GM21381 (cell line): ENCODE data around the gene LRRN1.
"Not testable (repeated sequence)": the region's sequence is repeated elsewhere in the genome, so short reads cannot be mapped to it uniquely, and the experiment has no call there.

Experiments used
- ATAC-seq: cut with Tn5 transposase; IDR thresholded peaks from one replicate; pipeline ENCODE4 v1.9.1; 2021; ENCODE audit warnings: mild to moderate bottlenecking, moderate library complexity; ENCODE audit not compliant: unreplicated experiment

The LRRN1 gene

DNA sequence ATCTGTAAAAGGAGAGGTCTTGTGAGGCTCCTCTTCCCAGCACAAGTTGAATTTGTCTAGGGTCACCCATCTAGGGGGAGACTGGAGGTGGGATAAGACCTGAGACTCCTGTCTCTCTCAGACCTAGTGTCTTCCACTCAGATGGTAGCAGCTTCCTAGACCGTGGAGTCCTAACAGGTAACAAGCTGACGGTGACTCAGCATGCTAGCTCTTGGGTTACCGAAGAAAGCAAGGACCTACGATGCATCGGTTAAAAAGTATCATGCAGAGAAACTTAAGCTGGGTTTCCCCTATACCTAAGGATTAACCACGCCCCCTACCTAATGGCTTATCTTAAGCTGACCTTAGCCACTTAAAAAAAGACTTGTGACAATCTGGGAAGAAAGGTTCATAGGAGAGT, 7.6 kb downstream of the LRRN1 start:
- no peak for ATAC-seq

DNA sequence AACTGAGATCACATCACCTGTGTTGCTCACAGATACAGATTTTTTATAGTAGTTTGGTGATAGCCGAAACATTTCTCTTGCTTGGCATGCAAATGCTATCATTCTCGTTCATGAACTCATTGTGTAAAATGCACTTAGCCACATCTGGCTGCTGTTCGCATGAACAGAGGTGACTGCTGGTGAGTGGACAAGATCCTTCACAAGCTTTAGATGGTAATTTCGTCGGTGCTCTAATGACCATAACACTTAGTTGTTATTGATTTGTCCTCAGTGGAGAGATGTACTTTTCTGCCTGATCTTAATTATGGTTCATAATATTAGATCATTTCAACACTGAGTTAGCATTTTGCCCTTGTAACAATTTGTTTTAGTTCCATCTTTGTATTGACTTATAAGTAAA, 13.8 kb downstream of the LRRN1 start:
- ATAC-seq, result no peak

DNA sequence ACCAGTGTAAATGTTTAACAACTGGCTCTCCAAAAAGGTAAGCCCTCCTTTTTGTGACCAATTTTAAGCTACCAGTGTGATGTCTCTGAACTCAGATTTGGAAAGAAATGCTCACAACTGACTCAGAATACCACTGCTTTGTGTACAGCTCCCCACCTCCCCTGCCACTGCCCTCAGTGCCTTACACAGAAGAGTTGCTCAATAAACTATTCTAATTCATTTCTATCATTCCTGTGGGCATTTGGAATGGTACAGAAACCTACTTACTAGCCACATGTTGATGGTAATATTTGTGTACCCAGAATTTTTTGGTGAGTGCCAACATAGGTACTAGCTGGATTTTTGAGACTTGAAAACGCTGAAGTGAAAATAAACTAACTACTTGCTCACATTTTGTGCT, 16.0 kb downstream of the LRRN1 start:
- ATAC-seq, result no peak

DNA sequence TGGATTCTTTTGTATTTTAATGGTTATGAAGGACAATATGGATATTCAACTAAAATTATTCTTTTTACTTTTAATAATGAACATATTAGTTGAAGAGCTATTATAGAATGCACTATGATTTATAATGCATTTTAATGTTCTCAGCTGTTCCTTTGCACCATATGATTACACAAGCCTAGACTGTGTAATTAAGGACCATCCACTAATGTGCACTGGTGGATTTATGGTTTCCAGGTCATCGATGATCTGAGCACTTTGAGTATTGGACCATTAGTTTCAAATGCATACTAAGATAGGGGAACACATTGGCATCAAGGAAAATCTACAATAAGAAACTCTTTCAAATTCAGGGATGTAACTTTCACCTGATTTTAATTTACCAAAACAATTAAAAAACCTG, 16.8 kb downstream of the LRRN1 start:
- no peak for ATAC-seq

DNA sequence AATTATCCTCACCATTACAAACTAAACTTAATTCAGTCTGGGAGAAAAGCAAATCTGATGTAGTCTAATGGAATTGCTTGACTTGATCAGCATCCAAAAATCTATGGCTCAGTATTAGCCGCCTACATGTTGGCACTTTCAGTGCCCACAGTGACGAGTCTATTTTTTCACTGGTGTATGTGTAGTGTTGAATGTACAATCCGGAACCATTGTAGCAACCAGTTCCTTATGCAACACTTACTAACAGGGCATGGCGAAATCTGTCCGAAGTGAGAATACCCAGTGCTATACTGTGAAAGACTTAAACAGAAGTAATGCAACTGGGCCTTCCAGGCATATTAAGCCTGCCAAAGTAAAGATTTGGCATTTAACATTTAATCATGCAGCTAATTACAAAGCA, 18.6 kb downstream of the LRRN1 start:
- ATAC-seq, result no peak

DNA sequence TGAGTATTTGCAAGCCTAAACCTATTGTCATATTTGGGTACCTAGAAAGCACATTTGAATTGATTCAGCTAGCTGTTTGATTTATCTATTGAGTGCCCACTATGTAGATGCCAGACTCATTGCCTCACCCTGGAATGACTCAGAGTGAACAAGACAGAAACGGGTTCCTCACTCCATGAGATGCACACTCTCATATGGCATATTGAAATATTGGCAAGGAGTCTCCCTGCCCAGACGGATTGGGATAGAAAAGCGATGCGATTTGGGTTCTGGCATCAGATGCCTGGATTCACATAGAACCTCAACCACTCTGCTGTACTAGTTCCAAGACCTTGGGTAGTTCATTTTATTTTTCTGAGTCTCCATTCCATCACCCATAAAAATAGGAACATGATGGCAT, 22.5 kb downstream of the LRRN1 start:
- no peak for ATAC-seq

DNA sequence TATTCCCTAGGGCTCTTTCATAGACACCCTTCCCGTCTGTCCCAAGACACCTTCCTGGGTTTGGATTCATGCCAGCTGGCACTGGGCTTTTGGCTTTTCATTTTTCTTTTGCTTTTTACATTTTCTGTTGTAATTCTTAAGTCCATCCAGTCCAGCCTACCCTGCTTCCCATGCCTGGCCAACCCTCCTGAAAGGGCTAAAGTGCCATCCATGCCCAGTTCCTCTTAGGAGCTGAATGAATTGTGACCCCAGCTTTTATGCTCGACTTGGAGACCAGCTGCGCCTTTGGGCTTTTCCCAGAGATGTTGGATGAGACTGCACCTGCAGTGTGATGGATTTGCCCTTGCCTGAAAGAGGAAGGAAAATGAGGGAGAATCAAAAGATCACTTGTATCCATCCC, 25.8 kb downstream of the LRRN1 start:
- no peak for ATAC-seq

DNA sequence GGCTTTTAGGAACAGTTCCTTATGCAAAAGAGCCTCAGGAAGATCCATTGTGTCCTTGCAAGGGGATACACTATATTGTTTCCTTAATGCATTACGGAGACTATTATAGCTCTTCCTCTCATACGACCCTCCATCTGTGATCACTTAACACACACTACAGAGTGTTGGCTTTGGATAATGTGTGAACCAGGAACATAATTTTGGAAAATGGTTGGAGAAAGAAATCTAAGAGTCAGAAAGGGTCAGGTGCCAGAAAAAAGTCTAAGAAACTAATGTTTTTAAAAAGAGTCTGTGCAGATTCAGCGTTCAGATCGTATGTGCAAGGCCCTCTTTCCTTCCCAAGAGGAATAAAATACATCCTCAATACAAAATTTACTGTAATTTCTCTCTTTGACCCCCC, 27.3 kb downstream of the LRRN1 start:
- no peak for ATAC-seq

DNA sequence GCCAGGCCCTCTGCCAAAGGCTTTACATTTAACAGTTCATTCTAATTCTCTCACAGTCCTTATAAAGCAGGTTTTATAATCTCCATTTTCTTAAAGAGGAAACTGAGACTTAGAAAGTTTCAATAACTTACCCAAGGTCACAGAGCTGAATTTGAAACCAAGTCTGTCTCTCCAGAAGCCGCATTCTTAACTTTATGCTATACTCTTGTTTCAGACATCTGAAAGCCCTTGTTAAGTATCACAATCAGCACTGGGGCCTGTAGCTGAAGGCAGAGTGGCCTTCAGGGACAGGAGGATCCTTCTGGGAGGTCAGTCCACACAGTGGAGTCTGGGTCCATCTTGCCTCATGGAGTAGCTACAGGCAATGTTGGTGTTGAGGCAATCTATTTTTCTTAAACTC, 27.9 kb downstream of the LRRN1 start:
- no peak for ATAC-seq

DNA sequence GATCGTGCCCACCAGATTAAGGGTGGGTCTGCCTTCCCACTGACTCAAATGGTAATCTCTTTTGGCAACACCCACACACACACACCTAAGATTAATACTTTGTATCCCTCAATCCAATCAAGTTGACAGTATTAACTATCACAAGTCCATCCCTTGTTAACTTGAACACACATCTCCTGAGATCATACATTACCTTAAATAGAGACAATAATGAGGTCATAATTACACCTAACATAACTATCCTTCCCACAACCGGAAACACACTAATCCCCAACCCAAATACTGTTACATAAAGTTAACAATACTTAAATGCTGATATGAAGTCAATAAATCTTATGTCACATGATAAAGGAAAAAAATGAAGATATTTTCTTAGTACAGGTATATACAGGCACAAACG, 29.2 kb downstream of the LRRN1 start:
- not testable (repeated sequence) for ATAC-seq

DNA sequence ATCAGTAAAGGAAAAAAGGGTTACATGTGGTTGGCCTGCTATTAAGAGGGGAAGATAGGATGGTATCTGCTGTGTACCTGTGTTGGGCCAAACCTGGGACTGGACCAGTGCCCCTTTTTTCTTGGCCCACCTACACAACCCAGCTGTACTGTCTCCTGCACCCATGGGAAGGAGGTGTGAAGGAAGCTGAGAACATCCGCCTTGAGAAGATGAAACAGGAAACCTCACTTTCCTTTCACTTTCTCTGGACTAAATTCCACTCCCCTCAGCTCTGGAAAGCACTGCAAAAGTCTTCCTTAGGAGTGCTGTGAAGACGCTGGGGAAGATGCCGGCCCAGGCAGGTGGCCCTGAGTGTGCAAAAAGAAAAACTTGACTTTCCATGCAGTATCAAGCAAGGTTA, 37.6 kb downstream of the LRRN1 start:
- peak; percentile 72 for ATAC-seq

DNA sequence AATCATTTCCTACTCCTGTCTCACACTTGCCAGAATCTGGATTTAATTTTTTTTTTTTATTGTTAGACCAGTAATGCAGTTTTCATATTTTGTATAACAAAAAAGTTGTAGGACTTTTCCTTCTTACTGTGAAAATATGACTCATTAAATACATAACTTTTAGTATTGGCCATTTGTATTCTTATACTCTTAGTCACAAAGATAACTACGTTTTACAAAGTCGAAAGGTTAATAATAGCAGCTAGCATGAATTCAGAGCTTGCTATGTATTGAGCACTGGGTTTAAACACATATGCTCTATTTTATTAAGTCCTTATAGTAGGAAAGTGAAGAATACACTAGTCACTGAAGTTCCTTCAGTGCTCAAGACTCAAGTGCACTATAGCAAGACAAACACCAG, 43.1 kb downstream of the LRRN1 start:
- no peak for ATAC-seq

DNA sequence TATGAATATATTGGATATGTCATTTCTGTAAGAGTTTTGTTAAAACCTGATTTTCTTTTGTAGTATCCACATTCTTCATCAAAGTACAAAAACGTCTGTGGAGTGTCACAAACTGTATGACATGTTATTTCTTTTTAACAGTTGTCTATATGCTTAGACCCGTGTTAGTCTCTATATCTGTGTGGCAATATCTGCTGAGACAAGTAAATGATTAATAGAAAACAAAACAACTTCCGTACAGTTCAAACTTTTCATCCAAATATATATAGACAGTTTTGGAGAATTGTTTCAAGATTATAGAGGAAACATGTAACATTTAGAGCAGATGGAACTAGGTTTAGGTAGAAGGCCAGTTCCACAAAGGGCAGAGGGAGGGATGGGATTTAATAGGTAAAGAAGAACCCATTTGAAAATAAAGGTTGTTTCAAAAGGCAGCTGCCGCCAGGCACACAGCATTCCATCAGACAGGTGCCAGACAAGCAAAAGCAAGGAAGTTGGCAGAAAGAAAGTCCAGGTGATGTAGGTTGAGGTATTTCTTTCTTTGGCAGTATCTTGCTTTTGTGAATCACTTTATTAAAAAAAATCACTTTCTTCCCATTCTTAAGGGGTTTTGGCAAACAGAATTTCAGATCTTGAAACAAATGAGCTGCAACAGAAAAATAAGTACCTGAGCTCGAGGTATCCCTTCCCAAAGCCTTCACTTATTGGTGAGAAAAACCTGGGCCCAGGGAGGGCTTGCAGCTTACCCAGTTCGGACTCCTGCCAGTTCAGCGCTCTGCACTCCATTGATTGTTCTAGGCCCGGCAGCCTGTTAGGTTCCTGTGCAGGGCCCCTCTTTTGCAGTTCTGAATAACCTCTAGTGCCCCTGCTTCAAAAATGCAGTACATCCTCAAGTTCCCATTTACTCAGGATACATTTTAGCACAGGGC, 49.0 kb downstream of the LRRN1 start:
- ATAC-seq, result no peak

DNA sequence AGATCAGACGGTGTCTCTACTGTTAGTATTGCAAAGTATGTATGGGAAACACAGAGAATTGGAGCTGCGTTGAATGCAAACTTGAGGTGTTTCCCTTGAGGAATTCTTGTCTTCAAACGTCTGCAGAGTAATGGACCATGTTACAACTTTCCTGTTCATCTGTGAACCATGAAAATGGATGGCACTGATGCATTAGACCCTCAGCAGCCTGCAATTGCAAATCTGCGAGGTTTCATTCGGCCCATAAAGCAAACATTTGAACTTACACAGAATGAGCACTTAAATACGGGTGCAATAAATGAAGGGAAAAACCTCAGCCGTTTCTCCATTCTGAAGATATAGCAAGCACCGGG, 49.7 kb downstream of the LRRN1 start:
- no peak for ATAC-seq

DNA sequence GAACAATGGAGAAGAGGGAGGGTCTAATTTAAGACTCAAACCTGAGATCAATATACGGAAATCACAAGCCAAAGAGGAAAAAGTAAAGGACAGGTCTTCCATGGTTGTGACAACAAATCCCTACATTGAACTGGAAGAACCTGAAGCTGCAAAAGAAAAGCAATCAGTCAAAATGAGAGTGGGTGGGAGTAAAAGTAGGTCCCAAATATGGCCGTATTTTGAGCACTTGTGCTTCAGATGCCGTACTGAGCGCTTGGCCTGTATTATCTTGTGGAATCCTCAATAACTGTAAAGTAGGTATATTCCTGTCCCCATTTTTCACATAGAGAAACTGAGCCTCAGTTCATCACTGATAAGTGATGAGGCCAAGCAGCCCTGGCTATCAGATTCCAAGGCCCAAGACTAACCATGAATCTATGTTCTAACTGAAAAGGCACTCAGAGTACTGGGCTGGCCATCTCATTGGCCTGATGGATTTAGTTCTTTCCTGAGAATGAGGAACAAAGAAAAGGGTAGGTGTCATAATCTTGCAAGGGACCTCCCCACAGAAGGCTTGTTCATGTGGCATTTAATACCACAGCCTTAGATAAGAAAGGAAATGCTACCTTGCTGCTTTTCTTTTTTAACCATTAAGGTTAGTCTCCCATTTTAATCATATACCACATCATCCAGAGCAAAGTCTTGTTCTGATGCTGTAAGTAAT, 52.5 kb downstream of the LRRN1 start:
- ATAC-seq, result peak; percentile 95

DNA sequence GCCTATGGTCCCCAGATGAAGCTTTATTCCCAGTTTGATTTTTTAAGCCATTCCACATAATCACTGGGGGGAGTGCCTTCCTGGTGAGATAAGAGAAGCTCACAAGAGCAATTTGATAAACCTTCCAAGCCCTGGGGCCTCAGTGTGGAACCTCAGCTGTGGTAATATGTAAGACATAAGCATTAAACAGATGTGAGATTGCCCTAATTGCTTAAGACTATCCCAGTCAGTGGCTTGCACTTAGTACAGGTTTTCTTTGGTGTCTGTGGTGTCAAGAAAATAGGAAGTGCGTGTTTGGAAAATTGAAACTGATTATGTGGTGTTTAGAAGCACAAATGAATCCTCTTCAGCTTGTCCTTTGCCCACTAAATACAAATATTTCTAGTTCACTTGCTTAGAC, 54.3 kb downstream of the LRRN1 start:
- ATAC-seq, result no peak

DNA sequence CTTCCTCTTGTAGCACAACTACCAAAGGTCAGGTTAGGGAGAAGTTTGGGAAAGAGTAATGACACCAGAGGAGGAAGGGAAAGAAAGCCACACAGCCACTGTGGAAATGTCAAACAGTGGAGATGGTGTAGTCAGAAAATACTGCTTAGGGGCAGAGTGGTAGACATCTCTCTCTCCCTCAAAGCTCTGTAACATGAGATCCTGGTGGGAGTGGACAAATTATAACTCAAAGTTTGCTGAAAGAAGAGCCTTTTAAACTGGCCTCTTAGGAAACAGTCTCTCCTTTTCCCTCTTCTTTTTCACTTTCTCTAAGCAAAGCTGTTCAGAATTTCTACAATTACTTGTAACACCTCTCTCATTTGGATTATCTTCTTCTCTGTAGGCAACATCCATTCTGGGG, 55.8 kb downstream of the LRRN1 start:
- ATAC-seq, result no peak

DNA sequence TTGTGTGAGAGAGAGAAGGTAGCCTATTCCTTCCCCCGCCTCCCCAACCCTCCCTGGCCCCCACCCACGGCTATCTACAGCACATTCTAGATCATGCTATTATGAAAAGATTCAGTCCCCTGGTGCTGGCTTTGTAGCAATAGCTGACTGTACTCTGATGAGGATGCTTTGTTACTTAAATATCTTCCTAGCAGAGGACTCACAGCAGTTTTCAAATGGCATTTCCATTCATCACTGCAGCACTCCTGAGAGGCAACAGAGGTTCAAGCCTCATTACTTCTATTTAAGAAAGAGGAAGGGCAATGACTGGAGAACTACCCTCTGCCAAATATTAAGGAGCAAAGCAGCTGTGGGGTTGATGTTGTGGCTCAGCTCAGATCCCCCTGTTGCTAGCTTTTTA, 61.0 kb downstream of the LRRN1 start:
- ATAC-seq, result no peak

DNA sequence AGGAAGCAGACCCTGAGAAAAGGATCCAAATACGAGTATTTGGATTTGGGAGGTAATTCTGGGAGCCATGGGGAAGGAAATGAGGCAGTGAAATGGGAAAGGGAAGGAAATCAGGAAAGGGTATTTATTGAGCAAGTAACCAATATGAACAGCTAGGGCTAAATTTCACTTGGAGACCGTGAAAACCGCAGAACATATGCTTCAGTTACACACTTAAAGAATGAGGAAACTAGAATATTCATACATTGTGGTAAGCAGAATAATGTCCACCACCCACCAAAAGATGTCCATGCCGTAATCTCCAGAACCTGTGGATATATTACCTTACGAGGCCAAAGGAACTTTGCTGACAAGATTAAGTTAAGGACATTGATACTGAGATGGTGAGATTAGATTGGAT, 63.3 kb downstream of the LRRN1 start:
- ATAC-seq, result no peak

DNA sequence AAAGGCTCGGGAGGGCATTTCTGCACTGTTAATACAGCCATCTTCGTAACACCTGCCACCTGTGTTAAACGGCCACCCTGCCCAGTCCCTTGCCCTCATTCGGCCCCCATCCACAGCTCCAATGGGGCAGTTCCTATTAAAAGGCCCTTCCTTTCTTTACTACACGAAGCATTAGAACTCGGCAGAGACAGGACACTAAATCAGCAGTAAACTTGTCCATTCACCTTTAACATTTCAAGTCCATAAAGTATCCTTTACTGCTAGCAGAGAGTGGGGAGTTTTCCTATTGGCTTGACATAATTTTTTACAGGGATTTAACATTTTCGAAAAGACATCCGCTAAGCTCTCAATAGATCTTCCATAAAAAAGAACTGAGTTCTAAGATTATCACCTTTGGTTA, 76.3 kb downstream of the LRRN1 start:
- ATAC-seq, result no peak

DNA sequence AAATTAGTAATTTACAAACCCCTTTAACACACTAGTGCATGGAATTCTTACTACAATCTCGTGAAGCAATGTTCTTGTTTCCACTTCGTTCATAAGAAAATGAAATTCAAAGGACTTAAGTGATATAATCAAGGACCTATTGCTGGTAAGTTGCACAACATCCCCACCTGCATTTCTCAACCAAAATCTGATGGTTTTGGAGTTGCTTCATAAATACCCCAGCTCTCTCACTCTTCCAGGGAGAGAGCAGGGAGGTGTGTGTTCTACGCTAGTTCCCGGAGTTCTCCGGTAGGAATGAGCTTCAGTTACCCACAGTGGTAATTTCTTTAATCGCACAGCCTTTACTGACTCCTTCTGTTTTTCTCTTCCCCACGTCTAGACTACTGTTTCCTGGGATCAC, 81.8 kb downstream of the LRRN1 start:
- ATAC-seq, result no peak

DNA sequence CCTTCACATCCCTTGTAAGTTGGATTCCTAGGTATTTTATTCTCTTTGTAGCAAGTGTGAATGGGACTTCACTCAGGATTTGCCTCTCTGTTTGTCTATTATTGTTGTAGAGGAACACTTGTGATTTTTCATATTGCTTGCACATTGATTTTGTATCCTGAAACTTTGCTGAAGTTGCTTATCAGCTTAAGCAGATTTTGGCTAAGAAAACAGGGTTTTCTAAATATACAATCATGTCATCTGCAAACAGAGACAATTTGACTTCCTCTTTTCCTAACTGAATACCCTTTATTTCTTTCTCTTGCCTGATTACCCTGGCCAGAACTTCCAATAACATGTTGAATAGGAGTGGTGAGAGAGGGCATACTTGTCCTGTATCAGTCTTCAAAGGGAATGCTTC, 88.1 kb downstream of the LRRN1 start:
- not testable (repeated sequence) for ATAC-seq

DNA sequence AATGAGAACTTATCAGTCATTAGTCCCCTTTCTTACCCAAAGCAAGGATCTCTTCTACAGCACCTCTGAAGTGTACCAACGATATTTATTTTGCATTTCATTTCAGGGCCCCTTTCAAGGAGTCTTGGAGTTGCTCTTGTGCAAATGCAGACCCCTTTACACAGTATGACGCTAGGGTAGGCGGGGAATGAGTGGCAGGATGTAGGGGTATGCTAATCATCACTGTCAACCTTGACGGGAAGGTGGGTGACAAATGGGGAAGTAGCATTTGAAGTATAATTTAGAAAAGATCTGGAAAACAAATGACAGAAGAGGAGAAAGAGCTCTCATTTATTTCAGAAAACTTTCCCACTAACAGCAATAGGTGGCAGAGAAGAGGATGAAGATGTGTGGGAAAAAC, 94.4 kb downstream of the LRRN1 start:
- no peak for ATAC-seq
